Gastrocnemius medialis (tissue), 4 donors: ENCODE data around the gene DOCK10. TPM values are rescaled to one million over a fixed set of nuclear protein-coding genes. Genes with fewer than 3 reads are reported as not detected.

Experiments
- ATAC-seq, 2 donors: fragments of 150-250 bp; one replicate each; pipeline ENCODE4 v1.9.1; 2016
- DNase-seq, 2 donors: peaks; one replicate each; pipeline ENCODE4 v3.0.0-alpha.2; 2019
- H3K27ac ChIP-seq, 4 donors: fragments of 200-600 bp; sonication (generic); 1 replicate in 1 of 4; 2 replicates in 3 of 4; pipeline ENCODE4 v1.5.1; 2016 to 2018; ENCODE audit warnings: mild to moderate bottlenecking in 2 of 4, moderate library complexity in 1 of 4
- H3K27me3 ChIP-seq, 3 donors: fragments of 200-600 bp; sonication (generic) in 2 of 3; 1 replicate in 1 of 3; 2 replicates in 2 of 3; pipeline versions ENCODE4 v1.5.1 to v1.6.0; 2016 to 2019; ENCODE audit warnings: mild to moderate bottlenecking in 1 of 3, moderate library complexity in 1 of 3
- H3K36me3 ChIP-seq, 2 donors: fragments of 200-600 bp; sonication (generic) in 1 of 2; one replicate each; pipeline ENCODE4 v1.5.1; 2017 to 2018
- H3K4me1 ChIP-seq, 2 donors: fragments of 200-600 bp; sonication (generic) in 1 of 2; one replicate each; pipeline ENCODE4 v1.5.1; 2016 to 2017; ENCODE audit warnings: mild to moderate bottlenecking in 2 of 2
- H3K4me3 ChIP-seq, 4 donors: fragments of 200-600 bp; sonication (generic) in 3 of 4; 1 replicate in 1 of 4; 2 replicates in 3 of 4; pipeline ENCODE4 v1.5.1; 2016 to 2019; ENCODE audit warnings: mild to moderate bottlenecking in 2 of 4
- H3K9me3 ChIP-seq, 3 donors: fragments of 200-600 bp; sonication (generic) in 2 of 3; 1 replicate in 1 of 3; 2 replicates in 2 of 3; pipeline ENCODE4 v1.5.1; 2016 to 2019
- CTCF ChIP-seq, 5 experiments: fragments of 450-650 bp in 3 of 5; fragments of 200-600 bp in 2 of 5; sonication (generic) in 2 of 5; IDR thresholded peaks in 4 of 5; conservative IDR thresholded peaks in 1 of 5; 1 replicate in 4 of 5; 2 replicates in 1 of 5; pipeline ENCODE4 v1.5.1; 2016 to 2019; ENCODE audit warnings: antibody characterized with exemption in 5 of 5, mild to moderate bottlenecking in 3 of 5, moderate library complexity in 3 of 5
- POLR2A ChIP-seq, 2 donors: fragments of 450-650 bp; IDR thresholded peaks; one replicate each; pipeline ENCODE4 v1.6.1; 2017; ENCODE audit warnings: antibody characterized with exemption in 2 of 2, mild to moderate bottlenecking in 2 of 2, moderate library complexity in 2 of 2
- in situ Hi-C, 4 donors: fragments of 200-750 bp; cut with MboI; loops; one replicate each; pipeline versions ENCODE4 v1.15.0 to v1.8.0; 2017; ENCODE audit warnings: low sequenced_read_pairs in 4 of 4
- intact Hi-C: fragments of 100-400 bp; cut with DNase I; formaldehyde crosslinking; loops from one replicate; pipeline ENCODE4 v1.15.1; 2023; ENCODE audit warnings: low total_unique reads
- total RNA-seq, 4 donors: library from RNA; depleted of rRNA; stranded (reverse); fragments of >200 nt; gene quantifications; one replicate each; pipeline versions ENCODE4 v1.1.0 to v1.2.3, GENCODE V29; 2016

Gene DOCK10
- total RNA-seq, 4 donors from 2014 or later = 0.97 to 1.9 (median 1.4) TPM

- H3K36me3 ChIP-seq = no peaks in the 10 kb centered on the region
- intact Hi-C loops = no loop called here
Measured at GRCh38 chr2:224734949-224735348, 307.3 kb downstream of the DOCK10 start.

GRCh38 chr2:224731665-224732064 lies 310.6 kb downstream of the DOCK10 start:
- Histone ChIP-seq H3K27ac (no peak overlapping the region), H3K4me1 (no peaks in the 10 kb centered on the region), H3K9me3 (no peaks in the 10 kb centered on the region), H3K36me3 (no peaks in the 10 kb centered on the region), H3K4me3 (no peak overlapping the region), H3K27me3 (no peaks in the 10 kb centered on the region)
- ATAC-seq (no peak), DNase-seq (no peak)
- in situ Hi-C loops (no loop called here), intact Hi-C loops (no loop called here)
- no peak for TF ChIP-seq CTCF (IDR thresholded peaks at IDR 0.05 in 4 of 5, conservative IDR thresholded peaks at IDR 0.05 in 1 of 5)
- TF ChIP-seq POLR2A (IDR thresholded peaks at IDR 0.05) = no peak

More at GRCh38 chr2:224734949-224735348, 307.3 kb downstream of the DOCK10 start:
- H3K27ac ChIP-seq = no peak overlapping the region
- no peaks in the 10 kb centered on the region for H3K9me3 ChIP-seq
- no peaks in the 10 kb centered on the region for H3K27me3 ChIP-seq
- ATAC-seq (no peak), DNase-seq (no peak)
- in situ Hi-C loops = no loop called here
- no peak overlapping the region for H3K4me3 ChIP-seq
- H3K4me1 ChIP-seq = no peaks in the 10 kb centered on the region
- no peak for TF ChIP-seq CTCF (IDR thresholded peaks at IDR 0.05 in 4 of 5, conservative IDR thresholded peaks at IDR 0.05 in 1 of 5)
- TF ChIP-seq POLR2A (IDR thresholded peaks at IDR 0.05) = no peak

- no peak for ATAC-seq
Measured at GRCh38 chr2:224729435-224729834, 312.8 kb downstream of the DOCK10 start.

GRCh38 chr2:224724331-224724730 lies 317.9 kb downstream of the DOCK10 start:
- no peaks in the 10 kb centered on the region for H3K36me3 ChIP-seq
- no peaks in the 10 kb centered on the region for H3K27me3 ChIP-seq
- peaks cover 0 to 6% of the 10 kb centered on the region in 2 donors for H3K4me1 ChIP-seq
- H3K27ac ChIP-seq = no peak overlapping the region
- TF ChIP-seq POLR2A (IDR thresholded peaks at IDR 0.05) (no peak), CTCF (IDR thresholded peaks at IDR 0.05 in 4 of 5, conservative IDR thresholded peaks at IDR 0.05 in 1 of 5) (no peak)
- no peaks in the 10 kb centered on the region for H3K9me3 ChIP-seq
- intact Hi-C loops = no loop called here
- in situ Hi-C loops = no loop called here
- DNase-seq (no peak), ATAC-seq (no peak)
- H3K4me3 ChIP-seq = no peak overlapping the region

More at GRCh38 chr2:224729435-224729834, 312.8 kb downstream of the DOCK10 start:
- Histone ChIP-seq H3K4me3 (no peak overlapping the region), H3K36me3 (no peaks in the 10 kb centered on the region), H3K27me3 (no peaks in the 10 kb centered on the region), H3K27ac (no peak overlapping the region), H3K4me1 (no peaks in the 10 kb centered on the region), H3K9me3 (no peaks in the 10 kb centered on the region)
- no peak for DNase-seq
- TF ChIP-seq CTCF (IDR thresholded peaks at IDR 0.05 in 4 of 5, conservative IDR thresholded peaks at IDR 0.05 in 1 of 5) = no peak
- no peak for TF ChIP-seq POLR2A (IDR thresholded peaks at IDR 0.05)
- intact Hi-C loops = no loop called here
- in situ Hi-C loops = no loop called here

GRCh38 chr2:224723586-224724217 lies 318.6 kb downstream of the DOCK10 start:
- H3K36me3 ChIP-seq = no peaks in the 10 kb centered on the region

More at GRCh38 chr2:224723586-224724217, 318.6 kb downstream of the DOCK10 start:
- in situ Hi-C loops = no loop called here
- Histone ChIP-seq H3K27me3 (no peaks in the 10 kb centered on the region), H3K9me3 (no peaks in the 10 kb centered on the region), H3K4me1 (peaks cover 0 to 6% of the 10 kb centered on the region in 2 donors), H3K4me3 (no peak overlapping the region), H3K27ac (no peak overlapping the region)
- TF ChIP-seq POLR2A (IDR thresholded peaks at IDR 0.05) (no peak), CTCF (IDR thresholded peaks at IDR 0.05 in 4 of 5, conservative IDR thresholded peaks at IDR 0.05 in 1 of 5) (no peak)
- DNase-seq (no peak), ATAC-seq (no peak)
- intact Hi-C loops = no loop called here
